Fibroblast of pulmonary artery (primary cell): ENCODE results near the gene ECHS1.

ENCODE experiments used
- DNase-seq: peaks from one replicate; pipeline ENCODE4 v3.0.0-alpha.2; 2010; ENCODE audit warnings: low read depth
- H3K4me3 ChIP-seq: replicated peaks from 2 replicates; pipeline ENCODE4 v1.5.1; 2011; ENCODE audit warnings: low read depth, mild to moderate bottlenecking, control low read depth, low read length, moderate library complexity
- TF ChIP-seq, protein P1 (sequence below): IDR thresholded peaks from 2 replicates; pipeline ENCODE4 v1.5.1; 2011; ENCODE audit warnings: mild to moderate bottlenecking, control low read depth, low read length, inconsistent platforms; ENCODE audit errors: missing control alignments

The ECHS1 gene

DNA sequence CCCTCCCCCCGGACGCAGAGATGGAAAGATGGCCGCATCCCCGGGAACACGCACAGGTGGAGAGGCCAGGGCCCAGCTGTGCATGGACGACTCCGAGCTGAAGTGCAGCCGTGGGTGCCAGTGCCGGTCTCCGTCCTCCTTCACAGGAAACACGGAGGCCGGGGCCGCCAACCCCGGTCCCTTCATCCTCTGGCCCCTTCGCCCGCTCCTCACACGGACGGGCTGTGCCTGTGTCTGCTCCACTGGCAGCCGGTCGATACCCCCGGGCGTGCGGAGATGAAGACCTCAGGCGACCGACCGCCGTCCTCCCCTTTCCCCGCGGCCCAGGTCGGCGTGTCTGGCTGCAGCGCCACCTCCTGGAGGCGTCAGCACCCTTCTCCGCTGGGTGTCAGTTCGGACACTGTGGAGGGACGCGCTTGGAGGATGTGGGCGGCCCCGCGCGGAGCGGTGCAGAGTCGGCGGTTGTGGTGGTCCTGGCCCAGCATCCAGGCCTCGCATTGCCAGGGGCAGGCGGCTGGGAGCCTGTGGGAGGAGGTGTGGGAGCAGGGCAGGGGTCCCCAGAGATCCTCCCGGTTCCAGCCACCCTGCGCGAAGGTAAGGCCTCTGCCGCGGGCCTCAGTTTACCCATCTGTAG is 54.5 kb downstream of the ECHS1 start:
- TF ChIP-seq, protein P1, sequence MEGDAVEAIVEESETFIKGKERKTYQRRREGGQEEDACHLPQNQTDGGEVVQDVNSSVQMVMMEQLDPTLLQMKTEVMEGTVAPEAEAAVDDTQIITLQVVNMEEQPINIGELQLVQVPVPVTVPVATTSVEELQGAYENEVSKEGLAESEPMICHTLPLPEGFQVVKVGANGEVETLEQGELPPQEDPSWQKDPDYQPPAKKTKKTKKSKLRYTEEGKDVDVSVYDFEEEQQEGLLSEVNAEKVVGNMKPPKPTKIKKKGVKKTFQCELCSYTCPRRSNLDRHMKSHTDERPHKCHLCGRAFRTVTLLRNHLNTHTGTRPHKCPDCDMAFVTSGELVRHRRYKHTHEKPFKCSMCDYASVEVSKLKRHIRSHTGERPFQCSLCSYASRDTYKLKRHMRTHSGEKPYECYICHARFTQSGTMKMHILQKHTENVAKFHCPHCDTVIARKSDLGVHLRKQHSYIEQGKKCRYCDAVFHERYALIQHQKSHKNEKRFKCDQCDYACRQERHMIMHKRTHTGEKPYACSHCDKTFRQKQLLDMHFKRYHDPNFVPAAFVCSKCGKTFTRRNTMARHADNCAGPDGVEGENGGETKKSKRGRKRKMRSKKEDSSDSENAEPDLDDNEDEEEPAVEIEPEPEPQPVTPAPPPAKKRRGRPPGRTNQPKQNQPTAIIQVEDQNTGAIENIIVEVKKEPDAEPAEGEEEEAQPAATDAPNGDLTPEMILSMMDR = peak; percentile 70
- peak; percentile 59 for DNase-seq
- H3K4me3 ChIP-seq = peak overlapping the region; percentile 42

DNA sequence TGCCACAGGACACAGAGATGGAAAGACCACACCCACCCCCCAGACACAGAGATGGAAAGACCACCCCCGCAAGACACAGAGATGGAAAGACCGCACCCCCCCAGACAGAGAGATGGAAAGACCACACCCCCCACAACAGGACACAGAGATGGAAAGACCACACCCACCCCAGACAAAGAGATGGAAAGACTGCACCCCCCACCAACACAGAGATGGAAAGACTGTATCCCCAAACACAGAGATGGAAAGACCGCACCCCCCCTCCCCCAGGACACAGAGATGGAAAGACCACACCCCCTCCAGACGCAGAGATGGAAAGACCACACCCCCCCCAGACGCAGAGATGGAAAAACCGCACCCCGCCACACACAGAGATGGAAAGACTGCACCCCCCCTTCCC is 56.4 kb downstream of the ECHS1 start:
- H3K4me3 ChIP-seq = no peak overlapping the region
- TF ChIP-seq, protein P1 = no peak
- no peak for DNase-seq

DNA sequence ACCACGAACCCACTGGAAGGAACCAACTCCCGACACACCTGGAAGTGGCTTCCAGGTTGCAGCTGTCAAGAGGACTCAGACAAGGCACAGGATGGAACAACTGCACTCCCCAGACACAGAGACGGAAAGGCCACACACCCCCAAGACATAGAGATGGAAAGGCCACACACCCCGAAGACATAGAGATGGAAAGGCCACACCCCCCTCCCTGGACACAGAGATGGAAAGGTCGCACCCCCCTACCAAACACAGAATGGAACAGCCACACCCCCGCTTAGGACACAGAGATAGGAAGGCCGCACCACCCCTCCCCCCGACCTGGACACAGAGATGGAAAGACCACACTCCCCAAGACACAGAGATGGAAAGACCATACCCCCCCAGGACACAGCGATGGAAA is 56.9 kb downstream of the ECHS1 start:
- TF ChIP-seq, protein P1 = no peak
- DNase-seq = no peak

DNA sequence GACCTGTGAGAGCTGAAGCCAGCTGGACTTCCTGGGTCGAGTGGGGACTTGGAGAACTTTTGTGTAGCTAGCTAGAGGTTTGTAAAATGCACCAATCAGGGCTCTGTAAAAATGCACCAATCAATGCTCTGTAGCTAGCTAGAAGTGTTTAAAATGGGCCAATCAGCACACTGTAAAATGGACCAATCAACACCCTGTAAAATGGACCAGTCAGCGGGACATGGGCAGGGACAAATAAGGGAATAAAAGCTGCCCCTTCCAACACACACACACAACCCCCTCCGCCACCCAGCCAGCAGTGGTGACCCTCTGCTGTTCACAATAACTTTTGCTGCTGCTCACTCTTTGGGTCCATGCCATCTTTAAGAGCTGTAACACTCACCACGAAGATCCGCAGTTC is 57.3 kb downstream of the ECHS1 start:
- no peak overlapping the region for H3K4me3 ChIP-seq
- TF ChIP-seq, protein P1 = no peak
- no peak for DNase-seq

More for the DNA sequence above, 56.9 kb downstream of the ECHS1 start:
- no peak overlapping the region for H3K4me3 ChIP-seq

DNA sequence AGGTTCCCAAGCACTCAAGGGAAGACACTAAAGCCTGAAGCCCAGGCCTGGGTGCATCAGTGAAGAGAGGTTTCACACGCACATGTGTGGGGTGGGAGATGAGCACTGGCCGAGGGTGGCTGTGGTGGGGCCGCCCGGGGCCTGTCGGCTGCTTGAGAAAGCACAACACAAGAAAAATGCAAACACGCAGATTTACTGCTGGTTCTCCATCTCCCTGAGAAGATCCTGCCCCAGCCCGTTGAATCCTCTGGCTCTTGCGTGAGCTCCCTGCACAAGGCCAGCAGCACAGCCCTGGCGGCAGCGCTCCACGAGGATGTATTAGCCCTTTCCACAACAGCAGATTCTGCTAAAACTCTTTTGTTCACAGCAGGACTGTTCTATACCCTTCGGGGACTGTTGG is 58.2 kb downstream of the ECHS1 start:
- DNase-seq = no peak
- TF ChIP-seq, protein P1 = no peak
- H3K4me3 ChIP-seq = no peak overlapping the region

DNA sequence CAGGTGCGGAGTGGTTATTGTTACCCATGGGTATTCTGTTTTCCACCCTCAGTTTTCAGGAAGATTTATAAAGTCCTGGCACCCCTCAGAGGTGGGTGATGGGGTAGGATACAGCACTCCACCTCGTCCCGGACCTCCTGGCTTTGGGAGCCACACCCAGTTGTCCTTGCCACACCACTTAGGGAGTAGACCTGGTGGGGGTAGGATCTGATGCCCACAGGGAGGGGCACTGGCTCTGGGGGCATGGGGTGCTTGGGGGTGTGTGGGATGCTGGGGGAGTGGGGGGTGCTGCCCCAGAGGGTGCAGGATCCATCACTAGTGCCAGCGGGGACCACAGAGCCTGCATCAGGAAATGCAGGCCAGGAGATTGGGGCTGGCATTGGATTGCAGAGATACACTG is 60.0 kb downstream of the ECHS1 start:
- H3K4me3 ChIP-seq = no peak overlapping the region
- DNase-seq = no peak
- TF ChIP-seq, protein P1 = no peak

DNA sequence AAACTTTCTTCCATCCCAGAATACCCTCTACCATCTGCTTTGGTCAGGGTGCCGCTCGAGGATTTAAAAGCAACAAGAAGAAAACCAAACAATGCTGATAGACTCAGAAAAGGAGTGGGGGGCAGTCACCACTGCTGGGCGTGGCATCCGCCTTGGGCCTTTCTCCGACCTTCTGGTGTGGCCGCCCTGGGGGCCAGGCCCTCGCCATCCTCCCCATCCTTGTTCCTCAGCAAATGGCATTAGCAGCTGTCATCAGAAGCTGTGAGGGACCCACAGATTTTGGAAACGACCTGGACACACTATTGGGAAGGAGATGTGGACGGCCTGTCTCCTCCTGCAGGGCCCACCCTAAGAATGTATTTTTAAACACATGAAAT is 60.4 kb downstream of the ECHS1 start:
- TF ChIP-seq, protein P1 = no peak
- DNase-seq = no peak
- no peak overlapping the region for H3K4me3 ChIP-seq
